GM12878 (cell line): Measurements from ENCODE around the gene TDRD10. TPM values are rescaled to one million over a fixed set of nuclear protein-coding genes. Genes with fewer than 3 reads are reported as not detected.
A peak's percentile ranks its signal among the peaks of the same experiment; 100 is the strongest.

Experiments used
- BHLHE40 ChIP-seq, 2 experiments: fragments of 450-650 bp in 1 of 2; IDR thresholded peaks; 2 replicates each; pipeline ENCODE4 v1.6.1; 2011 to 2017; ENCODE audit warnings: low read depth in 2 of 2, borderline replicate concordance in 1 of 2, improper control_type of control experiment in 1 of 2, low read length in 1 of 2, mild to moderate bottlenecking in 1 of 2
- CHD1 ChIP-seq: IDR thresholded peaks from 2 replicates; pipeline ENCODE4 v1.6.1; 2012; ENCODE audit warnings: low read depth, low read length, improper control_type of control experiment
- GATAD2B ChIP-seq: fragments of 450-650 bp; conservative IDR thresholded peaks from 2 replicates; pipeline ENCODE4 v1.6.1; 2017; ENCODE audit warnings: low read depth, mild to moderate bottlenecking, moderate library complexity
- HDAC6 ChIP-seq: fragments of 200-600 bp; sonication (generic); IDR thresholded peaks from one replicate; pipeline ENCODE4 v1.8.0; 2017; ENCODE audit warnings: antibody characterized with exemption; ENCODE audit not compliant: unreplicated experiment
- IRF4 ChIP-seq: IDR thresholded peaks from 2 replicates; pipeline ENCODE4 v1.6.1; 2011; ENCODE audit warnings: low read depth, low read length
- LARP7 ChIP-seq: fragments of 450-650 bp; IDR thresholded peaks from 2 replicates; pipeline ENCODE4 v1.6.1; 2017; ENCODE audit warnings: mild to moderate bottlenecking
- NFYB ChIP-seq: IDR thresholded peaks from 2 replicates; pipeline ENCODE4 v1.6.1; 2011; ENCODE audit warnings: low read depth, mild to moderate bottlenecking, low read length, improper control_type of control experiment, moderate library complexity; ENCODE audit not compliant: insufficient read depth
- NR2C2 ChIP-seq: IDR thresholded peaks from 2 replicates; pipeline ENCODE4 v1.6.1; 2011; ENCODE audit warnings: borderline replicate concordance, low read depth; ENCODE audit not compliant: control insufficient read depth, insufficient read length
- POLR2AphosphoS5 ChIP-seq: IDR thresholded peaks from 2 replicates; pipeline ENCODE4 v1.6.1; 2011; ENCODE audit warnings: mild to moderate bottlenecking, low read length, inconsistent platforms
- RB1 ChIP-seq: fragments of 450-650 bp; formaldehyde crosslinking; IDR thresholded peaks from 2 replicates; pipeline ENCODE4 v1.6.1; 2017; ENCODE audit warnings: mild to moderate bottlenecking, borderline replicate concordance
- RBBP5 ChIP-seq: fragments of 200-600 bp; sonication (generic); conservative IDR thresholded peaks from 2 replicates; pipeline ENCODE4 v1.6.1; 2016
- RFX5 ChIP-seq: IDR thresholded peaks from 2 replicates; pipeline ENCODE4 v1.6.1; 2011; ENCODE audit warnings: low read depth, low read length, improper control_type of control experiment
- RUNX3 ChIP-seq: IDR thresholded peaks from 2 replicates; pipeline ENCODE4 v1.6.1; 2012; ENCODE audit warnings: low read length, inconsistent platforms
- SMC3 ChIP-seq: IDR thresholded peaks from 2 replicates; pipeline ENCODE4 v1.6.1; 2011; ENCODE audit warnings: low read length, improper control_type of control experiment, borderline replicate concordance
- SPI1 ChIP-seq: IDR thresholded peaks from 2 replicates; pipeline ENCODE4 v1.6.1; 2011; ENCODE audit warnings: low read depth, mild to moderate bottlenecking, low read length, moderate library complexity, borderline replicate concordance; ENCODE audit not compliant: insufficient read depth
- SREBF1 ChIP-seq: IDR thresholded peaks from 2 replicates; pipeline ENCODE4 v1.6.1; 2012; ENCODE audit warnings: mild to moderate bottlenecking, low read length
- TCF3 ChIP-seq: IDR thresholded peaks from 2 replicates; pipeline ENCODE4 v1.6.1; 2012; ENCODE audit warnings: low read depth, mild to moderate bottlenecking, low read length, borderline replicate concordance; ENCODE audit not compliant: insufficient read depth
- WRNIP1 ChIP-seq: IDR thresholded peaks from 2 replicates; pipeline ENCODE4 v1.6.1; 2011; ENCODE audit warnings: low read depth, low read length, improper control_type of control experiment, borderline replicate concordance
- YY1 ChIP-seq: IDR thresholded peaks from 2 replicates; pipeline ENCODE4 v1.6.1; 2011; ENCODE audit warnings: low read depth, mild to moderate bottlenecking, low read length
- ZNF24 ChIP-seq: fragments of 450-650 bp; IDR thresholded peaks from 2 replicates; pipeline ENCODE4 v1.6.1; 2017; ENCODE audit warnings: antibody characterized with exemption, mild to moderate bottlenecking
- polyA plus RNA-seq, 11 experiments: library from polyadenylated mRNA; depleted of rRNA in 4 of 11; unstranded in 6 of 11; stranded (reverse) in 5 of 11; fragments of >200 nt; fragmentation: Nextera tagmentation in 4 of 11; fragmentation: Illumina TruSeq in 1 of 11; extraction: Ambion mirVana in 4 of 11; extraction: Trizol in 1 of 11; gene quantifications; 1 replicate in 1 of 11; 2 replicates in 10 of 11; pipeline versions ENCODE4 v1.2.1 to v1.2.3, GENCODE V29; 2011 to 2016; ENCODE audit warnings: inconsistent platforms in 2 of 11, missing spikeins in 2 of 11, low read depth in 1 of 11
- total RNA-seq, 4 experiments: library from RNA; depleted of rRNA in 3 of 4; stranded (reverse); fragments of >200 nt in 3 of 4; fragmentation: Illumina TruSeq in 1 of 4; extraction: Trizol in 1 of 4; gene quantifications; 2 replicates each; pipeline versions ENCODE4 v1.2.1 to v1.2.3, GENCODE V29; 2013 to 2021
- TF ChIP-seq, protein P1 (sequence below): fragments of 450-650 bp; IDR thresholded peaks from 2 replicates; pipeline ENCODE4 v1.6.1; 2018; ENCODE audit warnings: borderline replicate concordance, mild to moderate bottlenecking; ENCODE audit not compliant: partially characterized antibody
- TF ChIP-seq, protein P2 (sequence below): fragments of 450-650 bp; IDR thresholded peaks from 2 replicates; pipeline ENCODE4 v1.6.1; 2017; ENCODE audit warnings: mild to moderate bottlenecking
- TF ChIP-seq, protein P3 (sequence below): IDR thresholded peaks from 2 replicates; pipeline ENCODE4 v1.6.1; 2011; ENCODE audit warnings: mild to moderate bottlenecking, low read depth, low read length, moderate library complexity; ENCODE audit not compliant: insufficient replicate concordance
- TF ChIP-seq, protein P4 (sequence below): IDR thresholded peaks from 2 replicates; pipeline ENCODE4 v1.6.1; 2012; ENCODE audit warnings: low read length, inconsistent platforms

The TDRD10 gene
- total and polyA plus RNA-seq, 10 of the 15 experiments (the other 5 are each of a cell fraction or from before 2014, with no cell fraction given), result not detected

DNA sequence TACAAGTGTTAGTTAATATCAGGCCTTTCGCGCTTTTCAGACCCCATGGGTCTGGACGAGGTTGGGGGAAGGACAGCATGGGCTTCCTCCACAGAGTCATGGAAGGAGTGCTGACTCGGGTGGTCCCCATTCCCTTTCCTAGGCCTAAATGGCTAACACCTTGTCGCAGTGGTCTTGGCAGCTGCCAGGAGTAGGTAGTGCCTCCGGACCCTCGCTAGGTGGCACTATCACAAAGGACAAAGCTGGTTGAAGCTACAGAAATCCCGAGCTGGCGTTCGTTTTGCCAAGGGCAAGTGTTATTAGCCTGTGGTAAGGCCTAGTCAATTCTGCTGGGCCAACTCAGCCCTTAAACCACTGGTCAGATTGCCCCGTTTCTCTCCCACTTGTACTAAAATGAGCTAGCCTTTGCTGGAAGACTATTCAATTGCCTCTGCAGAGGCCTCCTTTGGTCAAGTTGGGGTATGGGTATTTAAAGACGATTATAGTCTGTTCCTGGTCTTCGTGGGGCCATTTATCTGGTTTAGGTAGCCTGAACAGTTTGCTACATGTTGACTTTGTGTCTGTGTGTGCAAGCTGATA is 57.5 kb downstream of the TDRD10 start (continued):
- TF ChIP-seq, protein P1, sequence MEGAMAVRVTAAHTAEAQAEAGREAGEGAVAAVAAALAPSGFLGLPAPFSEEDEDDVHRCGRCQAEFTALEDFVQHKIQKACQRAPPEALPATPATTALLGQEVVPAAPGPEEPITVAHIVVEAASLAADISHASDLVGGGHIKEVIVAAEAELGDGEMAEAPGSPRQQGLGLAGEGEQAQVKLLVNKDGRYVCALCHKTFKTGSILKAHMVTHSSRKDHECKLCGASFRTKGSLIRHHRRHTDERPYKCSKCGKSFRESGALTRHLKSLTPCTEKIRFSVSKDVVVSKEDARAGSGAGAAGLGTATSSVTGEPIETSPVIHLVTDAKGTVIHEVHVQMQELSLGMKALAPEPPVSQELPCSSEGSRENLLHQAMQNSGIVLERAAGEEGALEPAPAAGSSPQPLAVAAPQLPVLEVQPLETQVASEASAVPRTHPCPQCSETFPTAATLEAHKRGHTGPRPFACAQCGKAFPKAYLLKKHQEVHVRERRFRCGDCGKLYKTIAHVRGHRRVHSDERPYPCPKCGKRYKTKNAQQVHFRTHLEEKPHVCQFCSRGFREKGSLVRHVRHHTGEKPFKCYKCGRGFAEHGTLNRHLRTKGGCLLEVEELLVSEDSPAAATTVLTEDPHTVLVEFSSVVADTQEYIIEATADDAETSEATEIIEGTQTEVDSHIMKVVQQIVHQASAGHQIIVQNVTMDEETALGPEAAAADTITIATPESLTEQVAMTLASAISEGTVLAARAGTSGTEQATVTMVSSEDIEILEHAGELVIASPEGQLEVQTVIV, result no peak
- TF ChIP-seq TCF3 (no peak), SMC3 (peak; percentile 86), ZNF24 (no peak), NFYB (no peak), WRNIP1 (no peak), RFX5 (no peak), LARP7 (no peak), SREBF1 (no peak), RUNX3 (peak; percentile 51), YY1 (peak; percentile 74), NR2C2 (no peak), GATAD2B (no peak; the same call in 1 of the 2 replicates), CHD1 (no peak), RBBP5 (no peak), SPI1 (no peak), POLR2AphosphoS5 (no peak), HDAC6 (no peak), BHLHE40 (IDR thresholded peaks at IDR 0.05; ENCODE audit: borderline replicate concordance in 1 of 2, low read depth in 2 of 2, low read length in 1 of 2) (peak in 1 of 2 experiments; percentile 39; a peak in 1 of 4 replicates), RB1 (peak; percentile 43; the same call in 1 of the 2 replicates), IRF4 (0 out of 2 replicates have a peak, but pooled peaks have one; percentile 38)
- TF ChIP-seq, protein P2, sequence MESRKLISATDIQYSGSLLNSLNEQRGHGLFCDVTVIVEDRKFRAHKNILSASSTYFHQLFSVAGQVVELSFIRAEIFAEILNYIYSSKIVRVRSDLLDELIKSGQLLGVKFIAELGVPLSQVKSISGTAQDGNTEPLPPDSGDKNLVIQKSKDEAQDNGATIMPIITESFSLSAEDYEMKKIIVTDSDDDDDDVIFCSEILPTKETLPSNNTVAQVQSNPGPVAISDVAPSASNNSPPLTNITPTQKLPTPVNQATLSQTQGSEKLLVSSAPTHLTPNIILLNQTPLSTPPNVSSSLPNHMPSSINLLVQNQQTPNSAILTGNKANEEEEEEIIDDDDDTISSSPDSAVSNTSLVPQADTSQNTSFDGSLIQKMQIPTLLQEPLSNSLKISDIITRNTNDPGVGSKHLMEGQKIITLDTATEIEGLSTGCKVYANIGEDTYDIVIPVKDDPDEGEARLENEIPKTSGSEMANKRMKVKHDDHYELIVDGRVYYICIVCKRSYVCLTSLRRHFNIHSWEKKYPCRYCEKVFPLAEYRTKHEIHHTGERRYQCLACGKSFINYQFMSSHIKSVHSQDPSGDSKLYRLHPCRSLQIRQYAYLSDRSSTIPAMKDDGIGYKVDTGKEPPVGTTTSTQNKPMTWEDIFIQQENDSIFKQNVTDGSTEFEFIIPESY, result no peak
- TF ChIP-seq, protein P3, sequence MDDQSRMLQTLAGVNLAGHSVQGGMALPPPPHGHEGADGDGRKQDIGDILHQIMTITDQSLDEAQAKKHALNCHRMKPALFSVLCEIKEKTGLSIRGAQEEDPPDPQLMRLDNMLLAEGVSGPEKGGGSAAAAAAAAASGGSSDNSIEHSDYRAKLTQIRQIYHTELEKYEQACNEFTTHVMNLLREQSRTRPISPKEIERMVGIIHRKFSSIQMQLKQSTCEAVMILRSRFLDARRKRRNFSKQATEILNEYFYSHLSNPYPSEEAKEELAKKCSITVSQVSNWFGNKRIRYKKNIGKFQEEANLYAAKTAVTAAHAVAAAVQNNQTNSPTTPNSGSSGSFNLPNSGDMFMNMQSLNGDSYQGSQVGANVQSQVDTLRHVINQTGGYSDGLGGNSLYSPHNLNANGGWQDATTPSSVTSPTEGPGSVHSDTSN, result no peak
- TF ChIP-seq, protein P4, sequence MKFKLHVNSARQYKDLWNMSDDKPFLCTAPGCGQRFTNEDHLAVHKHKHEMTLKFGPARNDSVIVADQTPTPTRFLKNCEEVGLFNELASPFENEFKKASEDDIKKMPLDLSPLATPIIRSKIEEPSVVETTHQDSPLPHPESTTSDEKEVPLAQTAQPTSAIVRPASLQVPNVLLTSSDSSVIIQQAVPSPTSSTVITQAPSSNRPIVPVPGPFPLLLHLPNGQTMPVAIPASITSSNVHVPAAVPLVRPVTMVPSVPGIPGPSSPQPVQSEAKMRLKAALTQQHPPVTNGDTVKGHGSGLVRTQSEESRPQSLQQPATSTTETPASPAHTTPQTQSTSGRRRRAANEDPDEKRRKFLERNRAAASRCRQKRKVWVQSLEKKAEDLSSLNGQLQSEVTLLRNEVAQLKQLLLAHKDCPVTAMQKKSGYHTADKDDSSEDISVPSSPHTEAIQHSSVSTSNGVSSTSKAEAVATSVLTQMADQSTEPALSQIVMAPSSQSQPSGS, result no peak
